Head of caudate nucleus (tissue), 42 donors: ENCODE data around the gene TBC1D19.

Experiments
- DNase-seq, 42 donors: peaks; one replicate each; pipeline versions ENCODE4 v3.0.0 to v3.0.0-alpha.2; 2020 to 2021; ENCODE audit warnings: mixed read lengths in 7 of 42
- intact Hi-C: fragments of 100-400 bp; cut with DNase I; formaldehyde crosslinking; loops from one replicate; pipeline ENCODE4 v1.15.0; 2022

Gene TBC1D19

GRCh38 chr4:26757751-26758150, 173.9 kb downstream of the TBC1D19 start:
- intact Hi-C loops = no loop called here

DNA sequence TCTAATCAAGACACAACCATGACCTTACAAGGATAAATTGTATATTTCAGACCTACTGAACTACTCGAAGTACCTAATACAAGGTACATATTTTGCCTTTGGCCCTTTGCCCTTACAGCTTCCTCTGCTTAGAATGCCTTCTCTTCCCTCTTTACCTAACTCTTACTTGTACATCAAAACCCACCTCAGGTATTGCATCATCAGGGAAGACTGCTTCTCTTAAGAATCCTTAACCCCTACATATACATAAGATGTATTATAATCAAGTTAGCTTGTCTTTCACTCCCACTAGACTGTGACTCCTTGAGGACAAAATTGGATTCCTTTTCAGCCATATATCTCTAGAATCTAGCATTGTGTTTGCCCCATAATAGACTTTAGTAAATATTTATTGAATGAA, 175.0 kb downstream of the TBC1D19 start:
- intact Hi-C loops = no loop called here
- no peak for DNase-seq

More at GRCh38 chr4:26757751-26758150, 173.9 kb downstream of the TBC1D19 start:
- no peak for DNase-seq

- no peak for DNase-seq
- intact Hi-C loops = no loop called here
Observed at GRCh38 chr4:26762650-26763049, 178.8 kb downstream of the TBC1D19 start.

DNA sequence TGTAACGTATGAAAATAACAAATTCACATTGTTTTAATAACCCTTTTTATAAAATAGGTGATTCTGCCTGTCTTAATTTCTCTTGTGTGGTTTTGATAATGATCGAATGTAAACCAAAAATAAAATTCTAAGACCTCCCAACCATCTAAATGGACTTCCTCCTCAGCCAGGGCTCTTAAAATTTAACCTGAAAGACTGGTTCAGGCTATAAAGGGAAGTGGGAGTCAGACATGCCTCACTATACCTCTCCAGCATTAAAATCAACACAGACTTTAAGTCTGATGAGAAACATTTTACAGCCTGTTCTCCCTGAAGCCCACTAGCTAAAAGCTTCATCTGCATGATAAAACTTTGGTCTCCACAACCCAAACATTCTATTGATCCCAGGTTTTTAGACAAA, 179.2 kb downstream of the TBC1D19 start:
- DNase-seq = no peak
- intact Hi-C loops = no loop called here

DNA sequence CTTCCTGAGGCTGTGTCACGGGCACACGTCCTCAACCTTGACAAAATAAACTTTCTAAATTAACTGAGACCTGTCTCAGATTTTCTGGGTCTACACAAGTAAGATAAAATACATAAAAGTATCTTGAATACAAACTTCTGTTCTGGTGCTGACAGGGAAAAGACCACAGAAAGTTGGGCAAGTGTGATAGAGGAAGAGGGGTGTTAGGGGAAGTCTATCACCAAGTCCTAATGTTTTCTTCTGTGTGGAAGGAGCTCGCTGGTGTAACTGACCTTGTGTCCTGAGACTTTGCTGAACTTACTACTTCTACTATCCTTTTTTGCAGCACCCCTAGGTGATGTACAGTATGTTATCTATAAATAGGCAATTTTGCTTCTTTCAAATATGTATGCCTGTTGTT, 179.8 kb downstream of the TBC1D19 start:
- intact Hi-C loops = no loop called here
- no peak for DNase-seq

GRCh38 chr4:26764231-26764630, 180.3 kb downstream of the TBC1D19 start:
- DNase-seq = no peak
- intact Hi-C loops = no loop called here

- DNase-seq = no peak
- intact Hi-C loops = no loop called here
Observed at GRCh38 chr4:26765515-26765914, 181.6 kb downstream of the TBC1D19 start.

DNA sequence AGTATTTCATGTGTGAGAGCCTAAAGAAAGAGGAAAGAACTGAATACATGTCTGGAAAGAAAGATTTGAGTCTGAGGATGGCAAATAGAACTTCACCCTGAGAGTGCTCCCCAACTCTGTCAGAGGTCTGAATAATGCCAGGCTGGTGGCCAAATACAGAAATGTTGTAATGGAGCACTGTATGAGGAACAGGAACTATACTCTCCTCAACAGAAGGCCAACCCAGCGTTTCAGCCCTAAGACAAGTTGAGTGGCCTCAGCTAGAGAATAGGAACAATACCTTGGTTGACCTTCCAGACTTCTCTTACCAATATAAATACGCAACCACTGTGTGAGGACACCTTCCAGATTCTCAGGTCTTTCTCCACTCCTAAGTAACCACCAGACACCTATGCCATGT, 182.3 kb downstream of the TBC1D19 start:
- intact Hi-C loops = no loop called here

GRCh38 chr4:26772096-26772873, 188.4 kb downstream of the TBC1D19 start:
- DNase-seq = no peak
- intact Hi-C loops = no loop called here

More for the DNA sequence above, 182.3 kb downstream of the TBC1D19 start:
- DNase-seq = no peak

DNA sequence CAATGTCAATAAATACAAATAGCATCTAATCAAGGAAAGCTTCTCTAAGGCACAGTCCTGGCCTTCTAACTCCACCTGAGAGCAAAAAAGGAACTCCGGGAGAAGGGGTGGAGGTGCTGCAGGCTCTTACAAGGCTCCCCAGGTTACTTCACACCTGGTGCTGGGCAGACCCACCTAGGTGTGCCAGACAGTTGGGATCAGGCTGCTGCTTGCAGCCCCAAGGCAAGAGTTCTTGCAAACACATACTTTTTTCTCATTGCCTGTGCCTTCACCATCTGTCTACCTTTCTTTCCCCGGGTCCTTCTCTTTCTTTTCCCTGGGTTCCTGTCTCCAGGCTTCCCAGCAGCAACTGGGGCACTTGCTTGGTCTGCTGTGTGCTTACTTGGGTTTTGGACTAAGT, 195.3 kb downstream of the TBC1D19 start:
- no peak for DNase-seq
- intact Hi-C loops = no loop called here

DNA sequence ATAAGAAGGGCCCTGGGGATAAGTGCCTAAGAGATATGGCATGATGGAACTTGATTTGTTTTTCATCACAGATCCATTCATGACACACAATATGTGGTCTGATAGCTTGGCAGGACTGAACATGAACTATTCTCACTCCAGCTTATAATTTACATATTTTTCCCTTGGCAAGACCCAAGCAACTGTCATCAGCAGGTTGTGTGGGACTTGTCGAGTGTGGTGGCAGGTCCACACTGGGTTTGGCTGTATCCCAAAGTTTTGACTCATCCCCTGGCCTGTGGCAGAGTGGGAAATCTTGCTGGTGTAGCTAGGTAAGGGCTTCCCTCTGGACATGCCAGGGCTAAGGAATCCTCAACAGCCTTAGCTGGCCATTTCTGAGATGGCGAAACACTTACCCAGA, 195.8 kb downstream of the TBC1D19 start:
- intact Hi-C loops = no loop called here
- no peak for DNase-seq

- intact Hi-C loops = no loop called here
- no peak for DNase-seq
Observed at GRCh38 chr4:26780539-26780938, 196.7 kb downstream of the TBC1D19 start.

GRCh38 chr4:26782168-26782829, 198.4 kb downstream of the TBC1D19 start:
- DNase-seq = no peak
- intact Hi-C loops = no loop called here

DNA sequence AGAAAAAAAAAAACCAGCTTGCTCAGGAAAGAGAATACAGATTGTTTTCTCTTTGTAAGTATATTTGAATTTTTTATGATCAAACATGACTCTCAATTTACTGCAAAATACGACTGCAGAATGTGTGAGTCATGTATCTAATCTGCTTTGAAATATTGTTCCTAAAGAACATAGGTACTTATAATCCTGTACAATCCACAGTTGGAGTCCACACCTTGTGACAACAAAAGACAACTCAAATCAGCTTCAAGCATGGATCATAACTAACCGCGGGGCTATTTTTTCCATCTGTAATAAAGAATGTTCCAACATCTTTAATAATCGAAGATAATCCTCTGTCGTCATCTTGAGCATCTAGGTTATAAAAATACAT, 198.9 kb downstream of the TBC1D19 start:
- no peak for DNase-seq
- intact Hi-C loops = no loop called here

GRCh38 chr4:26784207-26784865, 200.5 kb downstream of the TBC1D19 start:
- intact Hi-C loops = no loop called here
- no peak for DNase-seq

GRCh38 chr4:26785312-26785711, 201.4 kb downstream of the TBC1D19 start:
- no peak for DNase-seq
- intact Hi-C loops = no loop called here

DNA sequence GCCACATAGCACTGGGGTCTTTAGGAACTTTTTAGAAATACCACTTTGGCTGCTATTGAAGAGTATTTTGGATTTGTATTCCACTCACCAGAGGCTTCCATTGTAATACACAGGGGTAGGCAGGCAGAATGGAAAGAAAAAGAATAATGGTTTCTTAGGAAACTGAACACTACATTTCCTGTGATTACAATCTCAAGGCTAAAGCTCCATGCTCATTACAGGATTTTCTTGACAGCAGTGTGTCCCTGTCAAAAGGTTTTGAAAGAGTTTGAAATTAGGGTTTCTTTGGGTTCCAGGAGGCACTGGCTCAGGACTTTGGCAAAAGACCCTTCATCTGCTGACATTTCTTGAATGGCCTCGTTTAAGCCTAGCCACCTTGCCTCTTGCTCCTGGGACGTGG, 201.9 kb downstream of the TBC1D19 start:
- intact Hi-C loops = no loop called here
- peak in 3 of 42 donors; percentile 15 to 18 (median 16) for DNase-seq

DNA sequence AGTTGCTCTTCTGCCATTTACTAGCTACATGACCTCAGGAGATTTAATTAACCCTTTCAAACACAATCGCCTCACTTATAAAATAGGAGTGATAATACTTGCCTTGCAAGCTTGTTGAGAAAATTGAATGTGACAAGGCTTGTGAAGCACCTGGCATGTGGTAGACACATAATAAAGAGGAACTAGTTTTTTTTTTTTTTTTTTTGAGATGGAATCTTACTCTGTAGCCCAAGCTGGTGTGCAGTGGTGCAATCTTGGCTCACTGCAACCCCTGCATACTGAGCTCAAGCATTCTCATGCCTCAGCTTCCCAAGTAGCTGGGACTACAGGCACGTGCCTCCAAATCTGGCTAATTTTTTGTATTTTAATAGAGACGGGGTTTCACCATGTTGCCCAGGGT, 203.0 kb downstream of the TBC1D19 start:
- intact Hi-C loops = no loop called here
- no peak for DNase-seq

- peak in 41 of 42 donors; percentile 22 to 85 (median 60) for DNase-seq
- intact Hi-C loops = no loop called here
Observed at GRCh38 chr4:26787461-26788340, 203.8 kb downstream of the TBC1D19 start.
